K562 (cell line): ENCODE measurements around the gene KIF3A. TPM values are rescaled to one million over a fixed set of nuclear protein-coding genes. Genes with fewer than 3 reads are reported as not detected.

Experiments used
- ATAC-seq: fragments of 200-7000 bp; cut with Tn5 transposase; 3 replicates; pipeline ENCODE4 v1.9.1; 2020; ENCODE audit warnings: moderate library complexity
- BruUV-seq: library from RNA; stranded (reverse); fragments of 400-500 nt; replicated peaks from 2 replicates; lab custom pipeline; 2021; lab: Mats Ljungman, UMichigan
- CTCF ChIA-PET: fragments of 300-600 bp; formaldehyde crosslinking; extraction: SDS; loops from one replicate; lab custom pipeline; 2021; ENCODE audit warnings: low intra/inter-chr PET ratio; lab: Yijun Ruan, JAX
- POLR2A ChIA-PET: fragments of 300-600, 350-650 bp; sonication (Branson Sonifier 250); formaldehyde crosslinking; extraction: SDS; loops from one replicate; lab custom pipeline; 2021; ENCODE audit warnings: antibody characterized with exemption, inconsistent platforms; lab: Yijun Ruan, JAX
- DNase-seq, 4 experiments: peaks; one replicate each; pipeline versions ENCODE4 v3.0.0 to v3.0.0-alpha.2; 2011 to 2018; ENCODE audit warnings: low spot score in 3 of 4, mixed read lengths in 3 of 4; ENCODE audit errors: extremely low read depth in 1 of 4
- FAIRE-seq: peaks from 2 replicates; lab custom pipeline; 2011; peaks lifted over from hg19 to GRCh38; lab: Jason Lieb, UNC
- H2AFZ ChIP-seq: 2 replicates; pipeline ENCODE4 v1.6.0; 2011; ENCODE audit warnings: low read depth, low read length, control low read depth, inconsistent platforms
- H3K27ac ChIP-seq: fragments of 200-600 bp; 3 replicates; pipeline ENCODE4 v1.8.0; 2011; ENCODE audit warnings: low read depth, mild to moderate bottlenecking, control low read depth, inconsistent platforms, low read length, moderate library complexity, mixed read lengths; ENCODE audit errors: extremely low read depth
- H3K27me3 ChIP-seq, 2 experiments: fragments of 300-600 bp in 1 of 2; 2 replicates in 1 of 2; 3 replicates in 1 of 2; pipeline versions ENCODE4 v1.6.0 to v1.8.0; 2011; ENCODE audit warnings: inconsistent platforms in 2 of 2, low read length in 2 of 2, mild to moderate bottlenecking in 1 of 2, mixed read lengths in 1 of 2, moderate library complexity in 1 of 2; ENCODE audit not compliant: control insufficient read depth in 2 of 2, insufficient read depth in 2 of 2
- H3K36me3 ChIP-seq: fragments of 300-600 bp; 3 replicates; pipeline ENCODE4 v1.8.0; 2011; ENCODE audit warnings: mild to moderate bottlenecking, low read length, inconsistent platforms; ENCODE audit not compliant: control insufficient read depth, insufficient read depth
- H3K4me1 ChIP-seq, 2 experiments: fragments of 200-600 bp in 1 of 2; replicated peaks in 1 of 2; 2 replicates in 1 of 2; 3 replicates in 1 of 2; pipeline versions ENCODE4 v1.5.1 to v1.8.0; 2011; ENCODE audit warnings: inconsistent platforms in 2 of 2, low read length in 2 of 2, mild to moderate bottlenecking in 1 of 2, mixed read lengths in 1 of 2, moderate library complexity in 1 of 2; ENCODE audit not compliant: control insufficient read depth in 2 of 2, insufficient read depth in 2 of 2
- H3K4me2 ChIP-seq: 2 replicates; pipeline ENCODE4 v1.6.1; 2011; ENCODE audit warnings: low read length, control low read depth, inconsistent platforms, mixed read lengths; ENCODE audit not compliant: insufficient read depth
- H3K4me3 ChIP-seq: fragments of 200-600 bp; sonication (generic), shearing (Covaris generic); 2 replicates; pipeline ENCODE4 v1.5.1; 2016; ENCODE audit warnings: control low read depth, inconsistent platforms
- H3K79me2 ChIP-seq: fragments of 200-600 bp; 3 replicates; pipeline ENCODE4 v1.8.0; 2011; ENCODE audit warnings: low read length, inconsistent platforms; ENCODE audit not compliant: control insufficient read depth, insufficient read depth
- H3K9ac ChIP-seq, 2 experiments: 2 replicates each; pipeline versions ENCODE4 v1.6.0 to v1.6.1; 2011; ENCODE audit warnings: low read depth in 2 of 2, low read length in 2 of 2, control low read depth in 1 of 2, inconsistent platforms in 1 of 2, mild to moderate bottlenecking in 1 of 2, mixed read lengths in 1 of 2; ENCODE audit not compliant: insufficient read depth in 1 of 2
- H3K9me1 ChIP-seq: one replicate; pipeline ENCODE4 v1.6.0; 2011; ENCODE audit warnings: inconsistent platforms, mild to moderate bottlenecking, low read length, moderate library complexity; ENCODE audit not compliant: control insufficient read depth, insufficient read depth
- H3K9me3 ChIP-seq: replicated peaks from 2 replicates; pipeline ENCODE4 v1.5.1; 2011; ENCODE audit warnings: low read depth, low read length, inconsistent platforms; ENCODE audit not compliant: control insufficient read depth, insufficient read depth
- H4K20me1 ChIP-seq: replicated peaks from 2 replicates; pipeline ENCODE4 v1.6.1; 2011; ENCODE audit warnings: low read length, inconsistent platforms, mixed read lengths; ENCODE audit not compliant: control insufficient read depth, insufficient read depth
- GABPB1 ChIP-seq: sonication (generic); formaldehyde crosslinking; IDR thresholded peaks from 2 replicates; pipeline ENCODE4 v1.8.0; 2022; ENCODE audit warnings: mild to moderate bottlenecking, missing genetic modification reagents
- PCBP1 ChIP-seq: fragments of 200-400 bp; formaldehyde crosslinking; IDR thresholded peaks from 2 replicates; pipeline ENCODE4 v1.6.1; 2018; ENCODE audit warnings: mild to moderate bottlenecking, low read depth, low read length; ENCODE audit not compliant: poor library complexity, severe bottlenecking
- PHF20 ChIP-seq: fragments of 450-650 bp; IDR thresholded peaks from 2 replicates; pipeline ENCODE4 v1.6.1; 2018; ENCODE audit not compliant: partially characterized antibody
- TCF3 ChIP-seq: sonication (generic); formaldehyde crosslinking; IDR thresholded peaks from 2 replicates; pipeline ENCODE4 v1.4.0; 2020; ENCODE audit warnings: mild to moderate bottlenecking, missing genetic modification reagents
- TRIM25 ChIP-seq: fragments of 450-650 bp; IDR thresholded peaks from 2 replicates; pipeline ENCODE4 v1.7.0; 2016; ENCODE audit warnings: borderline replicate concordance
- U2AF2 ChIP-seq: fragments of 200-400 bp; formaldehyde crosslinking; optimal IDR thresholded peaks from 2 replicates; pipeline ENCODE3; 2017; ENCODE audit warnings: low read depth, mild to moderate bottlenecking, low read length
- USF2 ChIP-seq: sonication (generic); formaldehyde crosslinking; IDR thresholded peaks from 2 replicates; pipeline ENCODE4 v1.5.0; 2020; ENCODE audit warnings: missing genetic modification reagents
- ZBTB11 ChIP-seq, 3 experiments: fragments of 200-800 bp in 1 of 3; fragments of 250-450 bp in 1 of 3; fragments of 450-650 bp in 1 of 3; sonication (Bioruptor Pico) in 1 of 3; sonication (Bioruptor generic) in 1 of 3; formaldehyde crosslinking in 1 of 3; IDR thresholded peaks; 2 replicates each; pipeline versions ENCODE4 v1.6.1 to v1.8.0; 2016 to 2022; ENCODE audit warnings: mild to moderate bottlenecking in 2 of 3, missing genetic modification characterization in 2 of 3, missing compliant biosample characterization in 1 of 3, moderate library complexity in 1 of 3
- ZC3H4 ChIP-seq: sonication (generic); formaldehyde crosslinking; IDR thresholded peaks from 2 replicates; pipeline ENCODE4 v1.9.0; 2021; ENCODE audit warnings: missing genetic modification reagents, borderline replicate concordance
- ZNF124 ChIP-seq: sonication (generic); formaldehyde crosslinking; IDR thresholded peaks from 2 replicates; pipeline ENCODE4 v1.8.1; 2022; ENCODE audit warnings: missing genetic modification reagents
- ZNF224 ChIP-seq: sonication (generic); formaldehyde crosslinking; IDR thresholded peaks from 2 replicates; pipeline ENCODE4 v1.8.0; 2022; ENCODE audit warnings: mild to moderate bottlenecking, missing genetic modification reagents
- ZNF324 ChIP-seq: fragments of 250-450 bp; sonication (Bioruptor Pico); IDR thresholded peaks from 2 replicates; pipeline ENCODE4 v1.4.0; 2020; ENCODE audit warnings: mild to moderate bottlenecking
- ZNF561 ChIP-seq: fragments of 450-650 bp; formaldehyde crosslinking; conservative IDR thresholded peaks from 2 replicates; pipeline ENCODE4 v1.4.0; 2020; ENCODE audit warnings: mild to moderate bottlenecking, moderate library complexity
- WGBS: fragments of 100-300 bp; shearing (Covaris generic); methylation state at CpG from one replicate; pipeline ENCODE4 v1.1.6; 2016; ENCODE audit warnings: low coverage, mixed read lengths; ENCODE audit not compliant: insufficient coverage; ENCODE audit errors: missing lambda C conversion rate; 5-methylcytosine and 5-hydroxymethylcytosine counted together
- in situ Hi-C: fragments of 300-500 bp; cut with MboI; formaldehyde crosslinking; loops from 4 replicates; pipeline ENCODE4 v1.15.0; 2018; ENCODE audit warnings: inconsistent platforms, mixed read lengths
- intact Hi-C: fragments of 100-400 bp; cut with micrococcal nuclease; formaldehyde crosslinking; loops from 2 replicates; pipeline ENCODE4 v1.14.2; 2022
- polyA plus RNA-seq, 8 experiments: library from polyadenylated mRNA; depleted of rRNA in 4 of 8; stranded (reverse) in 5 of 8; unstranded in 3 of 8; fragments of >200 nt; fragmentation: Nextera tagmentation in 2 of 8; fragmentation: Illumina TruSeq in 1 of 8; extraction: Ambion mirVana in 2 of 8; extraction: Trizol in 1 of 8; gene quantifications; 2 replicates each; pipeline versions ENCODE4 v1.2.1 to v1.2.3, GENCODE V29; 2011 to 2014; ENCODE audit warnings: inconsistent platforms in 1 of 8, missing spikeins in 1 of 8
- total RNA-seq, 7 experiments: library from RNA; depleted of rRNA in 6 of 7; stranded (reverse); fragments of >200 nt in 6 of 7; fragmentation: Illumina TruSeq in 2 of 7; extraction: Trizol in 2 of 7; gene quantifications; 2 replicates each; pipeline versions ENCODE4 v1.2.1 to v1.2.3, GENCODE V29; 2011 to 2021; ENCODE audit warnings: low replicate concordance in 1 of 7

KIF3A gene
- total and polyA plus RNA-seq, 9 of the 15 experiments (the other 6 are each of a cell fraction or from before 2014, with no cell fraction given): 1.5 to 7.8 (median 6.0) TPM

- no peak for DNase-seq
- Histone ChIP-seq H3K9me3 (no peaks in the 10 kb centered on the region), H3K4me1 (peaks cover 50 to 51% of the 10 kb centered on the region in 2 experiments), H3K79me2 (no peaks in the 10 kb centered on the region), H3K27ac (no peak overlapping the region; the same call in 2 of the 3 replicates), H3K36me3 (no peaks in the 10 kb centered on the region), H3K4me2 (no peak overlapping the region), H2AFZ (0 out of 2 replicates have a peak overlapping the region, but pooled peaks have one; percentile 14), H4K20me1 (no peaks in the 10 kb centered on the region), H3K4me3 (no peak overlapping the region), H3K9me1 (no peaks in the 10 kb centered on the region), H3K27me3 (no peaks in the 10 kb centered on the region), H3K9ac (peak overlapping the region in 1 of 2 experiments; percentile 28; a peak in 1 of 4 replicates)
- CTCF ChIA-PET: no interaction called here
- no peak for FAIRE-seq
- BruUV-seq: no TSS peak
- in situ Hi-C loops (no loop called here), intact Hi-C loops (no loop called here)
- POLR2A ChIA-PET: interaction anchor here (0.7 to 1.0 kb wide), 3 partner anchors 8 to 383 kb away, joined by 3 to 4 read pairs (median 4); partner anchors contain the start of gene HSPA4
- WGBS: 76% methylated on average over 7 of the region's 7 CpGs
- ATAC-seq: no peak
- TF ChIP-seq ZBTB11 (CRISPR knock-in tag; IDR thresholded peaks at IDR 0.05) (no peak), USF2 (CRISPR knock-in tag) (no peak), PCBP1 (no peak), ZNF124 (CRISPR knock-in tag) (no peak), U2AF2 (no peak), TCF3 (CRISPR knock-in tag) (no peak), PHF20 (no peak), ZC3H4 (CRISPR knock-in tag) (no peak), ZNF561 (no peak), ZNF224 (no peak), GABPB1 (CRISPR knock-in tag) (no peak), ZNF324 (CRISPR knock-in tag) (no peak), TRIM25 (no peak)
Measured at GRCh38 chr5:132669455-132669820, 67.9 kb downstream of the KIF3A start.
